K562 (cell line): ENCODE measurements around the gene BRWD1. TPM values are rescaled to one million over a fixed set of nuclear protein-coding genes. Genes with fewer than 3 reads are reported as not detected.

Source experiments
- ATAC-seq: fragments of 200-7000 bp; cut with Tn5 transposase; 3 replicates; pipeline ENCODE4 v1.9.1; 2020; ENCODE audit warnings: moderate library complexity
- BruUV-seq: library from RNA; stranded (reverse); fragments of 400-500 nt; replicated peaks from 2 replicates; lab custom pipeline; 2021; lab: Mats Ljungman, UMichigan
- CTCF ChIA-PET: fragments of 300-600 bp; formaldehyde crosslinking; extraction: SDS; loops from one replicate; lab custom pipeline; 2021; ENCODE audit warnings: low intra/inter-chr PET ratio; lab: Yijun Ruan, JAX
- POLR2A ChIA-PET: fragments of 300-600, 350-650 bp; sonication (Branson Sonifier 250); formaldehyde crosslinking; extraction: SDS; loops from one replicate; lab custom pipeline; 2021; ENCODE audit warnings: antibody characterized with exemption, inconsistent platforms; lab: Yijun Ruan, JAX
- DNase-seq, 4 experiments: peaks; one replicate each; pipeline versions ENCODE4 v3.0.0 to v3.0.0-alpha.2; 2011 to 2018; ENCODE audit warnings: low spot score in 3 of 4, mixed read lengths in 3 of 4; ENCODE audit errors: extremely low read depth in 1 of 4
- FAIRE-seq: peaks from 2 replicates; lab custom pipeline; 2011; peaks lifted over from hg19 to GRCh38; lab: Jason Lieb, UNC
- H2AFZ ChIP-seq: 2 replicates; pipeline ENCODE4 v1.6.0; 2011; ENCODE audit warnings: low read depth, low read length, control low read depth, inconsistent platforms
- H3K27ac ChIP-seq: fragments of 200-600 bp; 3 replicates; pipeline ENCODE4 v1.8.0; 2011; ENCODE audit warnings: low read depth, mild to moderate bottlenecking, control low read depth, inconsistent platforms, low read length, moderate library complexity, mixed read lengths; ENCODE audit errors: extremely low read depth
- H3K27me3 ChIP-seq, 2 experiments: fragments of 300-600 bp in 1 of 2; 2 replicates in 1 of 2; 3 replicates in 1 of 2; pipeline versions ENCODE4 v1.6.0 to v1.8.0; 2011; ENCODE audit warnings: inconsistent platforms in 2 of 2, low read length in 2 of 2, mild to moderate bottlenecking in 1 of 2, mixed read lengths in 1 of 2, moderate library complexity in 1 of 2; ENCODE audit not compliant: control insufficient read depth in 2 of 2, insufficient read depth in 2 of 2
- H3K36me3 ChIP-seq: fragments of 300-600 bp; 3 replicates; pipeline ENCODE4 v1.8.0; 2011; ENCODE audit warnings: mild to moderate bottlenecking, low read length, inconsistent platforms; ENCODE audit not compliant: control insufficient read depth, insufficient read depth
- H3K4me1 ChIP-seq, 2 experiments: fragments of 200-600 bp in 1 of 2; replicated peaks in 1 of 2; 2 replicates in 1 of 2; 3 replicates in 1 of 2; pipeline versions ENCODE4 v1.5.1 to v1.8.0; 2011; ENCODE audit warnings: inconsistent platforms in 2 of 2, low read length in 2 of 2, mild to moderate bottlenecking in 1 of 2, mixed read lengths in 1 of 2, moderate library complexity in 1 of 2; ENCODE audit not compliant: control insufficient read depth in 2 of 2, insufficient read depth in 2 of 2
- H3K4me2 ChIP-seq: 2 replicates; pipeline ENCODE4 v1.6.1; 2011; ENCODE audit warnings: low read length, control low read depth, inconsistent platforms, mixed read lengths; ENCODE audit not compliant: insufficient read depth
- H3K4me3 ChIP-seq: fragments of 200-600 bp; sonication (generic), shearing (Covaris generic); 2 replicates; pipeline ENCODE4 v1.5.1; 2016; ENCODE audit warnings: control low read depth, inconsistent platforms
- H3K79me2 ChIP-seq: fragments of 200-600 bp; 3 replicates; pipeline ENCODE4 v1.8.0; 2011; ENCODE audit warnings: low read length, inconsistent platforms; ENCODE audit not compliant: control insufficient read depth, insufficient read depth
- H3K9ac ChIP-seq, 2 experiments: 2 replicates each; pipeline versions ENCODE4 v1.6.0 to v1.6.1; 2011; ENCODE audit warnings: low read depth in 2 of 2, low read length in 2 of 2, control low read depth in 1 of 2, inconsistent platforms in 1 of 2, mild to moderate bottlenecking in 1 of 2, mixed read lengths in 1 of 2; ENCODE audit not compliant: insufficient read depth in 1 of 2
- H3K9me1 ChIP-seq: one replicate; pipeline ENCODE4 v1.6.0; 2011; ENCODE audit warnings: inconsistent platforms, mild to moderate bottlenecking, low read length, moderate library complexity; ENCODE audit not compliant: control insufficient read depth, insufficient read depth
- H3K9me3 ChIP-seq: replicated peaks from 2 replicates; pipeline ENCODE4 v1.5.1; 2011; ENCODE audit warnings: low read depth, low read length, inconsistent platforms; ENCODE audit not compliant: control insufficient read depth, insufficient read depth
- H4K20me1 ChIP-seq: replicated peaks from 2 replicates; pipeline ENCODE4 v1.6.1; 2011; ENCODE audit warnings: low read length, inconsistent platforms, mixed read lengths; ENCODE audit not compliant: control insufficient read depth, insufficient read depth
- ARID2 ChIP-seq: fragments of 450-650 bp; IDR thresholded peaks from 2 replicates; pipeline ENCODE4 v1.6.1; 2017; ENCODE audit warnings: antibody characterized with exemption, mild to moderate bottlenecking
- DACH1 ChIP-seq: fragments of 450-650 bp; IDR thresholded peaks from 2 replicates; pipeline ENCODE4 v1.6.1; 2018; ENCODE audit not compliant: partially characterized antibody
- ESRRA ChIP-seq: fragments of 450-650 bp; IDR thresholded peaks from 2 replicates; pipeline ENCODE4 v1.6.1; 2014; ENCODE audit warnings: low read depth, mild to moderate bottlenecking, moderate library complexity, borderline replicate concordance
- ETS2 ChIP-seq: IDR thresholded peaks from 2 replicates; pipeline ENCODE4 v1.6.1; 2016; ENCODE audit warnings: borderline replicate concordance, missing genetic modification characterization, mild to moderate bottlenecking, moderate library complexity, missing compliant biosample characterization; ENCODE audit not compliant: poor library complexity, severe bottlenecking
- HIVEP1 ChIP-seq: fragments of 250-450 bp; sonication (Bioruptor Pico); IDR thresholded peaks from 2 replicates; pipeline ENCODE4 v1.4.0; 2020; ENCODE audit warnings: mild to moderate bottlenecking
- JUND ChIP-seq, 2 experiments: IDR thresholded peaks; 2 replicates in 1 of 2; 3 replicates in 1 of 2; pipeline ENCODE4 v1.6.1; 2011; ENCODE audit warnings: borderline replicate concordance in 2 of 2, low read depth in 2 of 2, low read length in 2 of 2, improper control_type of control experiment in 1 of 2, missing biosample characterization in 1 of 2, missing genetic modification characterization in 1 of 2, missing genetic modification reagents in 1 of 2
- PHF20 ChIP-seq: fragments of 450-650 bp; IDR thresholded peaks from 2 replicates; pipeline ENCODE4 v1.6.1; 2018; ENCODE audit not compliant: partially characterized antibody
- POLR2AphosphoS2 ChIP-seq: IDR thresholded peaks from 2 replicates; pipeline ENCODE4 v1.6.1; 2012; ENCODE audit warnings: low read length, improper control_type of control experiment
- TEAD4 ChIP-seq, 2 experiments: sonication (generic) in 1 of 2; formaldehyde crosslinking in 1 of 2; IDR thresholded peaks; 2 replicates each; pipeline versions ENCODE4 v1.6.1 to v1.8.0; 2012 to 2022; ENCODE audit warnings: borderline replicate concordance in 1 of 2, inconsistent platforms in 1 of 2, low read length in 1 of 2, mild to moderate bottlenecking in 1 of 2, missing genetic modification reagents in 1 of 2
- ZBTB17 ChIP-seq: fragments of 450-650 bp; formaldehyde crosslinking; IDR thresholded peaks from 2 replicates; pipeline ENCODE4 v1.4.0; 2020; ENCODE audit warnings: mild to moderate bottlenecking
- ZNF639 ChIP-seq, 2 experiments: fragments of 200-800 bp in 1 of 2; sonication (Bioruptor generic) in 1 of 2; sonication (generic) in 1 of 2; formaldehyde crosslinking in 1 of 2; IDR thresholded peaks in 1 of 2; conservative IDR thresholded peaks in 1 of 2; 2 replicates each; pipeline versions ENCODE4 v1.5.0 to v1.6.1; 2016 to 2020; ENCODE audit warnings: missing compliant biosample characterization in 1 of 2, missing genetic modification characterization in 1 of 2, missing genetic modification reagents in 1 of 2
- ZNF696 ChIP-seq: fragments of 250-450 bp; sonication (Bioruptor Pico); conservative IDR thresholded peaks from 2 replicates; pipeline ENCODE4 v1.4.0; 2020; ENCODE audit warnings: mild to moderate bottlenecking, moderate library complexity
- ZNF75A ChIP-seq: fragments of 450-650 bp; formaldehyde crosslinking; IDR thresholded peaks from 2 replicates; pipeline ENCODE4 v1.4.0; 2020; ENCODE audit warnings: mild to moderate bottlenecking
- ZSCAN32 ChIP-seq: fragments of 450-650 bp; formaldehyde crosslinking; IDR thresholded peaks from 2 replicates; pipeline ENCODE4 v1.4.0; 2020; ENCODE audit warnings: mild to moderate bottlenecking, moderate library complexity
- WGBS: fragments of 100-300 bp; shearing (Covaris generic); methylation state at CpG from one replicate; pipeline ENCODE4 v1.1.6; 2016; ENCODE audit warnings: low coverage, mixed read lengths; ENCODE audit not compliant: insufficient coverage; ENCODE audit errors: missing lambda C conversion rate; 5-methylcytosine and 5-hydroxymethylcytosine counted together
- in situ Hi-C: fragments of 300-500 bp; cut with MboI; formaldehyde crosslinking; loops from 4 replicates; pipeline ENCODE4 v1.15.0; 2018; ENCODE audit warnings: inconsistent platforms, mixed read lengths
- intact Hi-C: fragments of 100-400 bp; cut with micrococcal nuclease; formaldehyde crosslinking; loops from 2 replicates; pipeline ENCODE4 v1.14.2; 2022
- polyA plus RNA-seq, 8 experiments: library from polyadenylated mRNA; depleted of rRNA in 4 of 8; stranded (reverse) in 5 of 8; unstranded in 3 of 8; fragments of >200 nt; fragmentation: Nextera tagmentation in 2 of 8; fragmentation: Illumina TruSeq in 1 of 8; extraction: Ambion mirVana in 2 of 8; extraction: Trizol in 1 of 8; gene quantifications; 2 replicates each; pipeline versions ENCODE4 v1.2.1 to v1.2.3, GENCODE V29; 2011 to 2014; ENCODE audit warnings: inconsistent platforms in 1 of 8, missing spikeins in 1 of 8
- total RNA-seq, 7 experiments: library from RNA; depleted of rRNA in 6 of 7; stranded (reverse); fragments of >200 nt in 6 of 7; fragmentation: Illumina TruSeq in 2 of 7; extraction: Trizol in 2 of 7; gene quantifications; 2 replicates each; pipeline versions ENCODE4 v1.2.1 to v1.2.3, GENCODE V29; 2011 to 2021; ENCODE audit warnings: low replicate concordance in 1 of 7
- TF ChIP-seq, protein P1 (sequence below): fragments of 450-650 bp; formaldehyde crosslinking; IDR thresholded peaks from 2 replicates; pipeline ENCODE4 v1.4.0; 2022; ENCODE audit warnings: mild to moderate bottlenecking, moderate library complexity
- TF ChIP-seq, protein P2 (sequence below), 2 experiments: fragments of 450-650 bp; IDR thresholded peaks; 2 replicates each; pipeline ENCODE4 v1.6.1; 2018; ENCODE audit warnings: mild to moderate bottlenecking in 2 of 2, low read depth in 1 of 2; ENCODE audit not compliant: partially characterized antibody in 2 of 2

BRWD1 gene
- total and polyA plus RNA-seq, 9 of the 15 experiments (the other 6 are each of a cell fraction or from before 2014, with no cell fraction given) = 10.1 to 60.2 (median 34.1) TPM

DNA sequence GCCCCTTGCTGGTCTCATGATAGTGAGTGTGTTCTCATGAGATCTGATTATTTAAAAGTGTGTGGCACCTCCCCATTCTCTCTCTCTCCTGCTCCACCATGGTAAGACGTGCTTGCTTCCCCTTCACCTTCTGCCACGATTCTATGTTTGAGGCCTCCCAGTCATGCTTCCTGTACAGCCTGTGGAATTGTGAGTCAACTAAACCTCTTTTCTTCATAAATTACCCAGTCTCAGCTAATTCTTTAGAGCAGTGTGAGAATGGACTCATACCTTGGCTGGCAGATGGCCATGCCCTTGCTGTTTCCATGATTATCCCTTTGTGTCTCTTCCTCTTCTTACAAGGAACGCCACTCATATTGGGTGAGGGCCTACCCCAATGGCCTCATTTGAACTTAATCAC, 170.5 kb downstream of the BRWD1 start:
- in situ Hi-C loops (loop anchor here (5.0 kb wide), 1 partner anchor 411 kb away; no protein-coding TSS in a partner anchor), intact Hi-C loops (no loop called here)
- Histone ChIP-seq H3K36me3 (no peaks in the 10 kb centered on the region), H3K4me2 (no peak overlapping the region), H3K9me1 (no peaks in the 10 kb centered on the region), H3K27ac (no peak overlapping the region), H2AFZ (no peak overlapping the region), H3K79me2 (no peaks in the 10 kb centered on the region), H4K20me1 (no peaks in the 10 kb centered on the region), H3K27me3 (peaks cover 10 to 12% of the 10 kb centered on the region in 2 experiments; a peak in 4 of 5 replicates), H3K9ac (no peak overlapping the region), H3K4me1 (no peaks in the 10 kb centered on the region), H3K9me3 (no peaks in the 10 kb centered on the region), H3K4me3 (no peak overlapping the region)
- no peak for DNase-seq
- no peak for ATAC-seq
- no peak for FAIRE-seq
- POLR2A ChIA-PET = no interaction called here
- WGBS = 19% methylated on average over 3 of the region's 3 CpGs
- CTCF ChIA-PET = no interaction called here
- no TSS peak for BruUV-seq
- TF ChIP-seq ETS2 (tag) = no peak
- TF ChIP-seq, protein P1, sequence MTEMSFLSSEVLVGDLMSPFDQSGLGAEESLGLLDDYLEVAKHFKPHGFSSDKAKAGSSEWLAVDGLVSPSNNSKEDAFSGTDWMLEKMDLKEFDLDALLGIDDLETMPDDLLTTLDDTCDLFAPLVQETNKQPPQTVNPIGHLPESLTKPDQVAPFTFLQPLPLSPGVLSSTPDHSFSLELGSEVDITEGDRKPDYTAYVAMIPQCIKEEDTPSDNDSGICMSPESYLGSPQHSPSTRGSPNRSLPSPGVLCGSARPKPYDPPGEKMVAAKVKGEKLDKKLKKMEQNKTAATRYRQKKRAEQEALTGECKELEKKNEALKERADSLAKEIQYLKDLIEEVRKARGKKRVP (CRISPR knock-in tag) = no peak
- TF ChIP-seq, protein P2, sequence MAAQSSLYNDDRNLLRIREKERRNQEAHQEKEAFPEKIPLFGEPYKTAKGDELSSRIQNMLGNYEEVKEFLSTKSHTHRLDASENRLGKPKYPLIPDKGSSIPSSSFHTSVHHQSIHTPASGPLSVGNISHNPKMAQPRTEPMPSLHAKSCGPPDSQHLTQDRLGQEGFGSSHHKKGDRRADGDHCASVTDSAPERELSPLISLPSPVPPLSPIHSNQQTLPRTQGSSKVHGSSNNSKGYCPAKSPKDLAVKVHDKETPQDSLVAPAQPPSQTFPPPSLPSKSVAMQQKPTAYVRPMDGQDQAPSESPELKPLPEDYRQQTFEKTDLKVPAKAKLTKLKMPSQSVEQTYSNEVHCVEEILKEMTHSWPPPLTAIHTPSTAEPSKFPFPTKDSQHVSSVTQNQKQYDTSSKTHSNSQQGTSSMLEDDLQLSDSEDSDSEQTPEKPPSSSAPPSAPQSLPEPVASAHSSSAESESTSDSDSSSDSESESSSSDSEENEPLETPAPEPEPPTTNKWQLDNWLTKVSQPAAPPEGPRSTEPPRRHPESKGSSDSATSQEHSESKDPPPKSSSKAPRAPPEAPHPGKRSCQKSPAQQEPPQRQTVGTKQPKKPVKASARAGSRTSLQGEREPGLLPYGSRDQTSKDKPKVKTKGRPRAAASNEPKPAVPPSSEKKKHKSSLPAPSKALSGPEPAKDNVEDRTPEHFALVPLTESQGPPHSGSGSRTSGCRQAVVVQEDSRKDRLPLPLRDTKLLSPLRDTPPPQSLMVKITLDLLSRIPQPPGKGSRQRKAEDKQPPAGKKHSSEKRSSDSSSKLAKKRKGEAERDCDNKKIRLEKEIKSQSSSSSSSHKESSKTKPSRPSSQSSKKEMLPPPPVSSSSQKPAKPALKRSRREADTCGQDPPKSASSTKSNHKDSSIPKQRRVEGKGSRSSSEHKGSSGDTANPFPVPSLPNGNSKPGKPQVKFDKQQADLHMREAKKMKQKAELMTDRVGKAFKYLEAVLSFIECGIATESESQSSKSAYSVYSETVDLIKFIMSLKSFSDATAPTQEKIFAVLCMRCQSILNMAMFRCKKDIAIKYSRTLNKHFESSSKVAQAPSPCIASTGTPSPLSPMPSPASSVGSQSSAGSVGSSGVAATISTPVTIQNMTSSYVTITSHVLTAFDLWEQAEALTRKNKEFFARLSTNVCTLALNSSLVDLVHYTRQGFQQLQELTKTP (IDR thresholded peaks at IDR 0.05; ENCODE audit: low read depth in 1 of 2, partially characterized antibody in 2 of 2) = no peak
- no peak for TF ChIP-seq PHF20
- no peak for TF ChIP-seq ZBTB17 (CRISPR knock-in tag)
- TF ChIP-seq ESRRA = no peak
- no peak for TF ChIP-seq ZNF639 (CRISPR knock-in tag; conservative IDR thresholded peaks at IDR 0.05 in 1 of 2, IDR thresholded peaks at IDR 0.05 in 1 of 2)
- no peak for TF ChIP-seq ZSCAN32 (CRISPR knock-in tag)
- TF ChIP-seq TEAD4 (IDR thresholded peaks at IDR 0.05; ENCODE audit: low read length) = no peak
- no peak for TF ChIP-seq TEAD4 (CRISPR knock-in tag; IDR thresholded peaks at IDR 0.05; ENCODE audit: borderline replicate concordance)
- no peak for TF ChIP-seq ZNF75A (CRISPR knock-in tag)
- TF ChIP-seq DACH1 = no peak
- no peak for TF ChIP-seq ARID2
- no peak for TF ChIP-seq HIVEP1 (CRISPR knock-in tag)
- no peak for TF ChIP-seq POLR2AphosphoS2
- no peak for TF ChIP-seq JUND (IDR thresholded peaks at IDR 0.05; ENCODE audit: borderline replicate concordance, low read depth, low read length)
- TF ChIP-seq JUND (tag; IDR thresholded peaks at IDR 0.05; ENCODE audit: borderline replicate concordance, low read depth, low read length) = no peak
- no peak for TF ChIP-seq ZNF696 (CRISPR knock-in tag)
